GM13976 (cell line): ENCODE data around the gene C2CD4C.

Experiments used
- DNase-seq: peaks from one replicate; pipeline ENCODE4 v3.0.0; 2012; ENCODE audit warnings: low spot score
- CTCF ChIP-seq: IDR thresholded peaks from 2 replicates; pipeline ENCODE4 v1.5.1; 2012; ENCODE audit warnings: borderline replicate concordance, mild to moderate bottlenecking; ENCODE audit not compliant: insufficient read depth; ENCODE audit errors: extremely low read depth, missing control alignments, control extremely low read depth
- in situ Hi-C: fragments of 300-500 bp; cut with MboI; formaldehyde crosslinking; loops from one replicate; pipeline ENCODE4 v1.12.0; 2022; ENCODE audit warnings: low sequenced_read_pairs, mixed read lengths, inconsistent platforms; ENCODE audit not compliant: unreplicated experiment

The C2CD4C gene

GRCh38 chr19:367963-368629 is 40.9 kb downstream of the C2CD4C start:
- no peak for TF ChIP-seq CTCF
- in situ Hi-C loops = no loop called here
- no peak for DNase-seq

GRCh38 chr19:367561-367960 is 41.4 kb downstream of the C2CD4C start:
- in situ Hi-C loops = no loop called here
- DNase-seq = no peak
- no peak for TF ChIP-seq CTCF

GRCh38 chr19:366951-367350 is 42.0 kb downstream of the C2CD4C start:
- in situ Hi-C loops = no loop called here
- no peak for DNase-seq

GRCh38 chr19:366205-366783 is 42.7 kb downstream of the C2CD4C start:
- TF ChIP-seq CTCF = no peak
- DNase-seq = no peak
- in situ Hi-C loops = no loop called here

More at GRCh38 chr19:366951-367350, 42.0 kb downstream of the C2CD4C start:
- TF ChIP-seq CTCF = no peak

GRCh38 chr19:364496-365287 is 44.3 kb downstream of the C2CD4C start:
- no peak for DNase-seq
- in situ Hi-C loops = no loop called here
- TF ChIP-seq CTCF = no peak

- no peak for DNase-seq
- TF ChIP-seq CTCF = no peak
- in situ Hi-C loops = no loop called here
These were observed 46.3 kb downstream of the C2CD4C start for GRCh38 chr19:362683-363082.
